ENCODE measurements around the gene WNK2.
"Not testable (repeated sequence)": the region's sequence is repeated elsewhere in the genome, so short reads cannot be mapped to it uniquely, and the experiment has no call there.

WNK2 gene

DNA sequence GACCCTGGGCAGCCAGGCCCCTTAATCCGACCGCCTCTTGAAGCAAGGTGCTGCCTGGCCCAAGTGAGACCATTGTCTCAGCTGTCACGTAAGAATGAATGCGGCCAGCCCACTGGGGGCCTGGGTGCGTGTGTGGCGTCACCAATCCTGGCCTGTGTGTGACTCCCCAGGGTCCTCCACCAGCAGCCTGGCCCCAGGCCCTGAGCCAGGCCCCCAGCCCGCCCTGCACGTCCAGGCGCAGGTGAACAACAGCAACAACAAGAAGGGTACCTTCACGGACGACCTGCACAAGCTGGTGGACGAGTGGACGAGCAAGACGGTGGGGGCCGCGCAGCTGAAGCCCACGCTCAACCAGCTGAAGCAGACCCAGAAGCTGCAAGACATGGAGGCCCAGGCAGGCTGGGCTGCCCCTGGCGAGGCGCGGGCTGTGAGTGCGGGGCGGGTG lies 124.2 kb downstream of the WNK2 start:
- DNase-seq (ENCODE audit: low read depth), result no peak

DNA sequence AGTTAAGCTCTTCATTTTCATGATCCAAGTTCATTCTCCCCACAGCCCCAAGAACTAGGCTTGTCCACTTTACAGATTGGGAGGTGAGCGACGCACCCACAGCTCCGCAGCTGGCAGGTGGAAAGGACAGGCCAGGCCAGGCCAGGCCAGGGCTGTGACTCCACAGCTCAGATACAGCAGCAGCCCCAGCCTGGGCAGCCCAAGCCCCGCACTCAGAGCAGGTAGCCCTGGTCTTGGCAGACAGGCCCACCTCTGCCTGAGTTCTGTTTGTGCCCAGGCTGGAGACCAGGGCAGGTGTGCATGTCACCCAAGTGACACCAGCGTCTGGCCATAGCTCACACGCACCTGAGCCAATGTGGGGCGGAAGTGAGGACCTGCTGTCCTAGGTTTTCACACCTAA lies 124.7 kb downstream of the WNK2 start:
- DNase-seq (ENCODE audit: low read depth), result no peak

- DNase-seq (ENCODE audit: low read depth), result no peak
Observed at GRCh38 chr9:93309889-93310425, 126.0 kb downstream of the WNK2 start.

GRCh38 chr9:93315118-93315517 lies 131.2 kb downstream of the WNK2 start:
- no peak for DNase-seq (ENCODE audit: low read depth)

DNA sequence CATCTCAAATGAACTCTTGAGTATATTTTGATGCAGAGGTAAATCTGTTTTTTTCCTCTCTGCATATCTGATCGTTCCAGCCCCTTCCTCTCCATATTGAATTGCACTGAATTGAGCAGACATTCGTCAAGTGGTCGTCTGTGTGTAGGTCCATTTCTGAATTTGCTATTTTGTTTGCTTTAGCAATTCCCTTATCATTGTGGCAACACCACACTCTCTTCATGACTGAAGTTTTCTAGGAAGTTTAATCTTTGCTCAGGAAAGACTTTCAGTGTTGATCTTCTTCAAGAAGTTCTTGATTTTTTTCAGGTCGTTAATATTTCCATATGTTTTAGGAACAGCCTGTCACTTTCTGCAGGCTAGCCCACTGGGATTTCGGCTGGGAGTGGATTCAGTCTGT lies 132.0 kb downstream of the WNK2 start:
- DNase-seq (ENCODE audit: low read depth), result no peak

DNA sequence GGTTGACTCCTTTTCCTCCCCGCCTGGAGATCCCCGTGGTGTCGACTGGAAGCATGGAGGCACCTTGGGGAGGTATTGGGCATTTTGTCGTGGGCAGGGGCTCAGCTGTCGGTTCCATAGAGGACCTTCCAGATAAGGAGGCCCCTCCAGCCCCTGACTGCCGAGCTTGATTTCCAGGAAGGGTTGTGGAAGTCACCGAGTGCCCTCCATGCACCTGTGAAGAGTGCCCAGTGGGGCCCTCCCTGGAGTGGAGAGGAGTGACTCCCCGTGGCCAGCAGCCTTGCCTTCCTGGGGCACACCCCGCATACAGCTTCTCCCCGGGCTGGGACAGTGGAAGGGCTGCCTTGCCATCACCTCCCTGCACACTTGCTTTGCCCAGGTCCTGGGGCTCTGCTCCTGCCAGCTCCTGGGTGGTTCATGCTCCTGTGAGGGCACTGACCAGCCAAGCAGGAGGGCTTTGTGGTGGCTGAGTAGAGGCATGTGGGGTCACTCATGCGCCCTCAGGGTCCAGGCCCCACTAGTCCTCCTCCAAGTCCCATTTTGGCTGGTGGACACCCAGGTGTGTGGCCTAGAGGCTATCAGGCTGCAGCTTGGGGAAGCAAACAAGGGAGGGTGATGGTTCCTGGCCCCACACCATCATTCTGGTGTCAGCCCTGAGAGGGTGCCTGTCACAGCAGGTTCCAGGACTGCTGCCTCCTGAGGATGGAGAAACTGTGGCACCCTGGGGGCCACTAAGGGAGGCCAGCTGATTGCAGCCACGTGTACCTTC lies 133.0 kb downstream of the WNK2 start:
- DNase-seq (ENCODE audit: low read depth), result no peak

- no peak for DNase-seq (ENCODE audit: low read depth)
Observed at GRCh38 chr9:93317495-93318094, 133.7 kb downstream of the WNK2 start.

- DNase-seq (ENCODE audit: low read depth), result no peak
Observed at GRCh38 chr9:93318480-93318879, 134.5 kb downstream of the WNK2 start.

- no peak for DNase-seq (ENCODE audit: low read depth)
Observed at GRCh38 chr9:93319301-93319991, 135.5 kb downstream of the WNK2 start.

GRCh38 chr9:93319992-93320500 lies 136.1 kb downstream of the WNK2 start:
- no peak for DNase-seq (ENCODE audit: low read depth)

- no peak for DNase-seq (ENCODE audit: low read depth)
Observed at GRCh38 chr9:93320591-93321219, 136.8 kb downstream of the WNK2 start.

DNA sequence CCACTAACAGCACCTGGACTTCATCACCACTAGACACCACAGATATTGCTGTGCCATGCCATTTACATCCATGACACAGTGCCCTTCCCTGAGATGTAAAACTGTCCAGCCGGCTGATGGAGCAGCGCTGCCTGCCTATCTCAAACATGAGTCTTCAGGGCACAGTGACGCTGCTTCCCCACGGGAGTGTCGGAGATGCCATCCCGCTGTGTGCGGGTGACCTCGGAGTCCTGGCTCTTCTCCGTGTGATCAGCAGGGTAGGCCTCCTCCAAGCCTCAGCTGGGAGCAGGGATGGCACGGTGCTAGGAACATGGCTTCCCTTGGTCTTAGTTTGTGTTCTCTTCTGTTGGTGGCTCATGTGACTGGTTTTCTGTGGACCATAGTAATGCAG lies 137.3 kb downstream of the WNK2 start:
- no peak for DNase-seq (ENCODE audit: low read depth)

DNA sequence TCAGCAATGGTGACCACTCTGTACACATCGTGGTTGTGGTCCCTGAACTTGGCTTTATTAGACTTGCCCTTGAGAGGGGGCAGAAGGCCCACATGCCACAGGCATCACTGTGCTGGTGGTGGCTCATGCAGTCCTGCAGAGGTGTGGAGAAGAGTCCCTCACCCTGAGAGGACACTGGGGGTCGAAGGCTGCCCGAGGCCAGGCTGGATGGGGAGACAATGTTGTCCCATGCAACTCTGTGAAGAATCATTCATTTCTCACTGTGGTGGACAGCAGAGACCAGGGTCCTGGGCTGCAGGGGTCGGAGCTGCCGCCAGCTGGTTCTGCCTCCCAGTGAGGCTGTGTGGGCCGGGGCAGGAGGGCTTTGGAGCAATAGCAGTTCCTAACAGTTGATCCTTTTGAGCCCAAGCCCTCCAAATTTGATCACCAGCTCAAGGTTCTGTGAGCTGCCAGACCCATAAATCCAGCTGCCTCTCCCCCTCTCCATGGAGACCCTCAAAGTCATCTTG lies 139.6 kb downstream of the WNK2 start:
- DNase-seq (ENCODE audit: low read depth), result not testable (repeated sequence)

DNA sequence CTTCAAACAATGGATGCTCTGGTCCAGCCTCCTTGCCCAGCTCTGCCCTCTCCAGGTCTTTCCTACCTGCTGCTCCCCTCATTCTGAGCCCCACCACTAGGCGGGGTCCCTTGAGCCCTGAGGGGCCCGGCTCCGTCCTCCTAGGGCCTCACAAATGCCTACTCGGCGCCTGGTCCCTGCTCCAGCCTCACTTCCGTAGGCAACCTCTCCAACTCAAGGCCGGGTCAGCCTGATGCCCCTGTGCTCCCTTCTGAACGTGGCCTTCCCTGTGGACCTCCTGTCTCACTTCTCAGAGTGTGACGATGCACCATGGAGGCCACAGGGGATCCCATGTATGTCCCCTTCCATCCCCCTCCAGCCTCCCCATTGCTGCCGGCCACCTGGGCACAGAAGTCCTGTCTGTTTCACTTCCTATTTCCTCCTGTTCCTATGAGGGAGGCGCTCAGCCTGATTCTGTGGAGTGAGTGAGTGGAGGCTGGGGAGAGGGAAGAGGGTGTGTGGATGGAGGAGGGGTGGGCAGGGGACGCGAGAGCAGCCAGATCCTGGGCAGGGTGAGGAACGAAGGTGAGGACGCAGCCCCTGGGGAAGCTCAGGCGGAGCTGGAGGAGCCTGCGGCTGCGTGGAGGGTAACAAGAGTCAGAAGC lies 140.4 kb downstream of the WNK2 start:
- DNase-seq (ENCODE audit: low read depth), result no peak

- DNase-seq (ENCODE audit: low read depth), result no peak
Observed at GRCh38 chr9:93325307-93326035, 141.5 kb downstream of the WNK2 start.

DNA sequence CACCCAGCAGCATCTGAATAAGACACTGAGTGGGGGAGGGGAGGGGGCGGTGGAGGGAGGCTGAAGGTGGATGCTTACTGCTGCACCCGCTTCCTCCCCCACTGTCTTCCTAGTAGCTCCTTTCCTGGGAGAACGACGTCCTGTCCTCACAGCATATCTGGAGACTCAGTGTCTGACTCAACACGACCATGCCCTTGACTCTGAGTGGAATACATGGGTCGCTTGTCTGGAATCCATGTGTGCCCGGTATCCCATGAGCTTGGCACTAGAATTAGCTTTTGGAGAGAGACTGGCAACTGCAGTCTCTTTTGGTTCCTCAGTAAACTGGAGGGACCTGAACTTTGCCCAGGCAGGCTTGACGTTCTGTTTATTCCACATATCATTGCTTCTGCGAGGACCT lies 142.1 kb downstream of the WNK2 start:
- no peak for DNase-seq (ENCODE audit: low read depth)

- DNase-seq (ENCODE audit: low read depth), result no peak
Observed at GRCh38 chr9:93326654-93327053, 142.7 kb downstream of the WNK2 start.

- DNase-seq (ENCODE audit: low read depth), result no peak
Observed at GRCh38 chr9:93329629-93330280, 145.8 kb downstream of the WNK2 start.

- DNase-seq (ENCODE audit: low read depth), result no peak
Observed at GRCh38 chr9:93332317-93332716, 148.4 kb downstream of the WNK2 start.

GRCh38 chr9:93336720-93337119 lies 152.8 kb downstream of the WNK2 start:
- no peak for DNase-seq (ENCODE audit: low read depth)
